COLO668 (cell line): Measurements from ENCODE around the gene CPLX1.

ENCODE experiments used
- DNase-seq: peaks from one replicate; lab custom pipeline; 2025; ENCODE audit not compliant: unreplicated experiment; lab: John Stamatoyannopoulos, UW

Gene CPLX1

GRCh38 chr4:825971-826330 lies at the start of gene CPLX1:
TSS of gene CPLX1 (minus strand) at chr4:826129. CDS start at chr4:824522, 1,607 bp downstream.
- DNase-seq: peak; percentile 72

GRCh38 chr4:874971-875817 lies 49.3 kb upstream of the CPLX1 start:
- no peak for DNase-seq

GRCh38 chr4:874056-874455 lies 48.1 kb upstream of the CPLX1 start:
- DNase-seq: no peak

GRCh38 chr4:872241-872981 lies 46.5 kb upstream of the CPLX1 start:
- no peak for DNase-seq

- no peak for DNase-seq
These were observed 45.6 kb upstream of the CPLX1 start for GRCh38 chr4:871484-871883.

GRCh38 chr4:870951-871350 lies 45.0 kb upstream of the CPLX1 start:
- no peak for DNase-seq

- DNase-seq: no peak
These were observed 43.8 kb upstream of the CPLX1 start for GRCh38 chr4:869776-870175.

- DNase-seq: no peak
These were observed 42.5 kb upstream of the CPLX1 start for GRCh38 chr4:868421-868820.

GRCh38 chr4:867526-868250 lies 41.8 kb upstream of the CPLX1 start:
- DNase-seq: no peak

- no peak for DNase-seq
These were observed 40.9 kb upstream of the CPLX1 start for GRCh38 chr4:866761-867390.

GRCh38 chr4:866068-866760 lies 40.3 kb upstream of the CPLX1 start:
- no peak for DNase-seq

- no peak for DNase-seq
These were observed 39.6 kb upstream of the CPLX1 start for GRCh38 chr4:865572-865971.

GRCh38 chr4:865121-865465 lies 39.2 kb upstream of the CPLX1 start:
- no peak for DNase-seq

GRCh38 chr4:864456-865120 lies 38.7 kb upstream of the CPLX1 start:
- DNase-seq: no peak

- no peak for DNase-seq
These were observed 34.6 kb upstream of the CPLX1 start for GRCh38 chr4:860561-860960.

- DNase-seq: no peak
These were observed 33.6 kb upstream of the CPLX1 start for GRCh38 chr4:859496-859895.

GRCh38 chr4:858831-859451 lies 33.0 kb upstream of the CPLX1 start:
- DNase-seq: no peak

GRCh38 chr4:858041-858481 lies 32.1 kb upstream of the CPLX1 start:
- DNase-seq: no peak

GRCh38 chr4:857461-857860 lies 31.5 kb upstream of the CPLX1 start:
- no peak for DNase-seq
